SKM-1 (cell line): ENCODE data around the gene GSS.
"Not testable (repeated sequence)": the region's sequence is repeated elsewhere in the genome, so short reads cannot be mapped to it uniquely, and the experiment has no call there.

ENCODE experiments used
- DNase-seq: peaks from one replicate; lab custom pipeline; 2025; ENCODE audit not compliant: unreplicated experiment; lab: John Stamatoyannopoulos, UW

The GSS gene

GRCh38 chr20:34915131-34915530 is 40.5 kb downstream of the GSS start:
- no peak for DNase-seq

GRCh38 chr20:34907616-34908469 is 47.8 kb downstream of the GSS start:
- DNase-seq, result no peak

- no peak for DNase-seq
Observed at GRCh38 chr20:34904202-34904621, 51.4 kb downstream of the GSS start.

GRCh38 chr20:34898731-34899130 is 56.9 kb downstream of the GSS start:
- not testable (repeated sequence) for DNase-seq

GRCh38 chr20:34898129-34898528 is 57.5 kb downstream of the GSS start:
- DNase-seq, result not testable (repeated sequence)

- DNase-seq, result no peak
Observed at GRCh38 chr20:34896086-34896621, 59.5 kb downstream of the GSS start.

- no peak for DNase-seq
Observed at GRCh38 chr20:34895465-34895864, 60.1 kb downstream of the GSS start.

GRCh38 chr20:34894723-34895122 is 60.9 kb downstream of the GSS start:
- DNase-seq, result no peak

- DNase-seq, result no peak
Observed at GRCh38 chr20:34892671-34893070, 62.9 kb downstream of the GSS start.

GRCh38 chr20:34891166-34892062 is 64.2 kb downstream of the GSS start:
- peak; percentile 75 for DNase-seq

GRCh38 chr20:34888468-34888867 is 67.1 kb downstream of the GSS start:
- DNase-seq, result no peak

GRCh38 chr20:34887023-34887422 is 68.6 kb downstream of the GSS start:
- no peak for DNase-seq

- no peak for DNase-seq
Observed at GRCh38 chr20:34886122-34886521, 69.5 kb downstream of the GSS start.

- DNase-seq, result no peak
Observed at GRCh38 chr20:34884260-34884659, 71.3 kb downstream of the GSS start.

- DNase-seq, result no peak
Observed at GRCh38 chr20:34883809-34884208, 71.8 kb downstream of the GSS start.

GRCh38 chr20:34883087-34883688 is 72.4 kb downstream of the GSS start:
- DNase-seq, result no peak

- DNase-seq, result no peak
Observed at GRCh38 chr20:34881689-34882088, 73.9 kb downstream of the GSS start.

GRCh38 chr20:34880971-34881370 is 74.6 kb downstream of the GSS start:
- DNase-seq, result not testable (repeated sequence)

- no peak for DNase-seq
Observed at GRCh38 chr20:34880215-34880850, 75.3 kb downstream of the GSS start.
